AG04449 (cell line): ENCODE measurements around the gene NFE2L3.
"Not testable (repeated sequence)": the region's sequence is repeated elsewhere in the genome, so short reads cannot be mapped to it uniquely, and the experiment has no call there.

ENCODE experiments used
- CTCF ChIA-PET: fragments of 350-600 bp; formaldehyde crosslinking; extraction: SDS; loops from one replicate; lab custom pipeline; 2021; ENCODE audit warnings: antibody characterized with exemption; lab: Yijun Ruan, JAX
- POLR2A ChIA-PET: fragments of 400-600, 350-600 bp; formaldehyde crosslinking; extraction: SDS; loops from one replicate; lab custom pipeline; 2020; ENCODE audit warnings: antibody characterized with exemption, inconsistent platforms; lab: Yijun Ruan, JAX
- DNase-seq: peaks from one replicate; pipeline ENCODE4 v3.0.0-alpha.2; 2010; ENCODE audit warnings: low read depth, low spot score
- H3K4me3 ChIP-seq: 2 replicates; pipeline ENCODE4 v1.5.1; 2011; ENCODE audit warnings: low read depth, mild to moderate bottlenecking, control low read depth, low read length
- TF ChIP-seq, protein P1 (sequence below): IDR thresholded peaks from one replicate; pipeline ENCODE4 v1.5.1; 2011; ENCODE audit warnings: mild to moderate bottlenecking, moderate library complexity, low read length, control low read depth, inconsistent platforms; ENCODE audit not compliant: insufficient read depth; ENCODE audit errors: missing control alignments

NFE2L3 gene

DNA sequence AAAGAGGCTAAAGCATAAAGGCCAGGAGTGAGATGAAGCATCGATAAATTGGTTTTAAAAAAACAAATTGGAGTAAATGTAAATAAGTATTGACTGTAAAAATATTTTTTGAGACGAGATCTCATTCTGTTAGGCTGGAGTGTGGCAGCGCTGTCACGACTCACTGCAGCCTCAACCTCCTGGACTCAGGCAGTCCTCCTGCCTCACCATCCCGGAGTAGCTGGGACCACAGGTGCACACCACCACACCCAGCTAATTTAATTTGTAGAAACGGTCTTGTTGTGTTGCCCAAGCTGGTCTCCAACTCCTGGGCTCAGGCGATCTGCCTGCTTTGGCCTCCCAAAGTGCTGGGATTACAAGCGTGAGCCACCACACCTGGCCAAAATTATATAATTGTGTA, 30.7 kb downstream of the NFE2L3 start:
- DNase-seq: no peak
- CTCF ChIA-PET: interaction anchor here (1.0 to 4.0 kb wide), 3 partner anchors 9 to 92 kb away, joined by 3 to 18 read pairs (median 9); no protein-coding TSS in a partner anchor
- no peak overlapping the region for H3K4me3 ChIP-seq
- TF ChIP-seq, protein P1, sequence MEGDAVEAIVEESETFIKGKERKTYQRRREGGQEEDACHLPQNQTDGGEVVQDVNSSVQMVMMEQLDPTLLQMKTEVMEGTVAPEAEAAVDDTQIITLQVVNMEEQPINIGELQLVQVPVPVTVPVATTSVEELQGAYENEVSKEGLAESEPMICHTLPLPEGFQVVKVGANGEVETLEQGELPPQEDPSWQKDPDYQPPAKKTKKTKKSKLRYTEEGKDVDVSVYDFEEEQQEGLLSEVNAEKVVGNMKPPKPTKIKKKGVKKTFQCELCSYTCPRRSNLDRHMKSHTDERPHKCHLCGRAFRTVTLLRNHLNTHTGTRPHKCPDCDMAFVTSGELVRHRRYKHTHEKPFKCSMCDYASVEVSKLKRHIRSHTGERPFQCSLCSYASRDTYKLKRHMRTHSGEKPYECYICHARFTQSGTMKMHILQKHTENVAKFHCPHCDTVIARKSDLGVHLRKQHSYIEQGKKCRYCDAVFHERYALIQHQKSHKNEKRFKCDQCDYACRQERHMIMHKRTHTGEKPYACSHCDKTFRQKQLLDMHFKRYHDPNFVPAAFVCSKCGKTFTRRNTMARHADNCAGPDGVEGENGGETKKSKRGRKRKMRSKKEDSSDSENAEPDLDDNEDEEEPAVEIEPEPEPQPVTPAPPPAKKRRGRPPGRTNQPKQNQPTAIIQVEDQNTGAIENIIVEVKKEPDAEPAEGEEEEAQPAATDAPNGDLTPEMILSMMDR: no peak
- POLR2A ChIA-PET: interaction anchor here (0.6 to 1.7 kb wide), 2 partner anchors 17 to 92 kb away, joined by 3 to 4 read pairs; partner anchors contain the start of gene HNRNPA2B1

DNA sequence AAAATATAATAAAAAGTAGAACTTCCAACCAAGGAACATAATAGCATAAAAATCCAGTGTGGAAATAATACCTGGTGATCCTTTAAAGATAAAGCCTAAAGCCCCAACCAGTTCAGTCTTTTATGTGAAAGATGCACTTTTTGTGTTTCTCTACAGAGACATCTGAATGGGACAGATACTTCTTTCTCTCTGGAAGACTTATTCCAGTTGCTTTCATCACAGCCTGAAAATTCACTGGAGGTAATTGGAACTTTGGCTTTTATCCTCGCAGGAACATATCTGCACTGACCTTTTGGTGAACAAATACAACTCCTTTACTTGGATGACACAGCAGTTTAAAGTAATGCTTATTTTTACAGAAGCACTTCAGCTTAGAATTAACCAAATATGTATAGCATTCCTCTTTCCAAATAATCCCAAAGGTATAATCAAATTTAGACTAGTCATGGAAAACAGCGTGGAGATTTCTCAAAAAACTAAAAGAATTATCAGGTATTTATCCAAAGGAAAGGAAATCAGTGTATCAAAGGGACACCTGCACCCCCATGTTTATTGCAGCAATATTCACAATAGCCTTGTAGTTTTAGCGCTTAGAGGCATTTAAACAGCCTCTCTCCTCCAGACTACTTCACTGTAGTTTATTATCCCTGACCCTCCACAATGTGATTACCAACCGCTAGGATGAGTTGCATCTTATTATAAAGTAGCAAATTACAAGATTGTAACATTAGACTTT, 31.7 kb downstream of the NFE2L3 start:
- H3K4me3 ChIP-seq: no peak overlapping the region
- CTCF ChIA-PET: interaction anchor here (1.0 to 4.0 kb wide), 3 partner anchors 8 to 93 kb away, joined by 3 to 18 read pairs (median 9); no protein-coding TSS in a partner anchor
- TF ChIP-seq, protein P1: no peak
- no peak for DNase-seq
- POLR2A ChIA-PET: interaction anchor here (1.7 kb wide), 1 partner anchor 16 kb away, joined by 4 read pairs; the partner anchor contains the start of gene HNRNPA2B1

DNA sequence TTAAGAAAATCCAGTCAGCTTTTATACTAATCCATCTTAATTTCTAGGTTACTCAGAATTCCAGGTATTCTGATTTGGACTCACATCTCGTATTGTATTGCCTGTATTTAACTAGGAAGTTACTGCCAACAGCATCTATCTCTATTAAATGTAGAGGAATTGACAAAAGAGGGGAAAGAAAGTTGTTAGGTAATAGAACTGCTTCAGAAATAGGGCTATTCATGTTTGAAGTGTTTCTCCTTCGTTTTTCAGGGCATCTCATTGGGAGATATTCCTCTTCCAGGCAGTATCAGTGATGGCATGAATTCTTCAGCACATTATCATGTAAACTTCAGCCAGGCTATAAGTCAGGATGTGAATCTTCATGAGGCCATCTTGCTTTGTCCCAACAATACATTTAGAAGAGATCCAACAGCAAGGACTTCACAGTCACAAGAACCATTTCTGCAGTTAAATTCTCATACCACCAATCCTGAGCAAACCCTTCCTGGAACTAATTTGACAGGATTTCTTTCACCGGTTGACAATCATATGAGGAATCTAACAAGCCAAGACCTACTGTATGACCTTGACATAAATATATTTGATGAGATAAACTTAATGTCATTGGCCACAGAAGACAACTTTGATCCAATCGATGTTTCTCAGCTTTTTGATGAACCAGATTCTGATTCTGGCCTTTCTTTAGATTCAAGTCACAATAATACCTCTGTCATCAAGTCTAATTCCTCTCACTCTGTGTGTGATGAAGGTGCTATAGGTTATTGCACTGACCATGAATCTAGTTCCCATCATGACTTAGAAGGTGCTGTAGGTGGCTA, 32.5 kb downstream of the NFE2L3 start:
- DNase-seq, H3K4me3 ChIP-seq: not testable (repeated sequence)
- ChIA-PET POLR2A (interaction anchor here (1.0 kb wide), 1 partner anchor 15 kb away, joined by 3 read pairs; no protein-coding TSS in a partner anchor), CTCF (interaction anchor here (4.0 kb wide), 1 partner anchor 13 kb away, joined by 18 read pairs; no protein-coding TSS in a partner anchor)

DNA sequence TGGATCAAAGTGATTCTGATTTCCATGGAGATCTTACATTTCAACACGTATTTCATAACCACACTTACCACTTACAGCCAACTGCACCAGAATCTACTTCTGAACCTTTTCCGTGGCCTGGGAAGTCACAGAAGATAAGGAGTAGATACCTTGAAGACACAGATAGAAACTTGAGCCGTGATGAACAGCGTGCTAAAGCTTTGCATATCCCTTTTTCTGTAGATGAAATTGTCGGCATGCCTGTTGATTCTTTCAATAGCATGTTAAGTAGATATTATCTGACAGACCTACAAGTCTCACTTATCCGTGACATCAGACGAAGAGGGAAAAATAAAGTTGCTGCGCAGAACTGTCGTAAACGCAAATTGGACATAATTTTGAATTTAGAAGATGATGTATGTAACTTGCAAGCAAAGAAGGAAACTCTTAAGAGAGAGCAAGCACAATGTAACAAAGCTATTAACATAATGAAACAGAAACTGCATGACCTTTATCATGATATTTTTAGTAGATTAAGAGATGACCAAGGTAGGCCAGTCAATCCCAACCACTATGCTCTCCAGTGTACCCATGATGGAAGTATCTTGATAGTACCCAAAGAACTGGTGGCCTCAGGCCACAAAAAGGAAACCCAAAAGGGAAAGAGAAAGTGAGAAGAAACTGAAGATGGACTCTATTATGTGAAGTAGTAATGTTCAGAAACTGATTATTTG, 33.3 kb downstream of the NFE2L3 start:
- TF ChIP-seq, protein P1: no peak
- CTCF ChIA-PET: interaction anchor here (4.0 kb wide), 1 partner anchor 12 kb away, joined by 18 read pairs; no protein-coding TSS in a partner anchor

DNA sequence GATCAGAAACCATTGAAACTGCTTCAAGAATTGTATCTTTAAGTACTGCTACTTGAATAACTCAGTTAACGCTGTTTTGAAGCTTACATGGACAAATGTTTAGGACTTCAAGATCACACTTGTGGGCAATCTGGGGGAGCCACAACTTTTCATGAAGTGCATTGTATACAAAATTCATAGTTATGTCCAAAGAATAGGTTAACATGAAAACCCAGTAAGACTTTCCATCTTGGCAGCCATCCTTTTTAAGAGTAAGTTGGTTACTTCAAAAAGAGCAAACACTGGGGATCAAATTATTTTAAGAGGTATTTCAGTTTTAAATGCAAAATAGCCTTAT, 33.8 kb downstream of the NFE2L3 start:
- no peak overlapping the region for H3K4me3 ChIP-seq
- TF ChIP-seq, protein P1: no peak
- POLR2A ChIA-PET: no interaction called here
- no peak for DNase-seq
- CTCF ChIA-PET: interaction anchor here (4.0 kb wide), 1 partner anchor 12 kb away, joined by 18 read pairs; no protein-coding TSS in a partner anchor

More for the DNA sequence above, 33.3 kb downstream of the NFE2L3 start:
- POLR2A ChIA-PET: interaction anchor here (1.0 kb wide), 1 partner anchor 15 kb away, joined by 3 read pairs; no protein-coding TSS in a partner anchor
- DNase-seq: no peak
- no peak overlapping the region for H3K4me3 ChIP-seq
